OCI-LY1 (cell line): ENCODE data around the gene PLEKHJ1.

Experiments used
- H2AFZ ChIP-seq: fragments of 200-600 bp; sonication (generic), shearing (Covaris generic); 2 replicates; pipeline ENCODE4 v1.6.0; 2014; ENCODE audit warnings: antibody characterized with exemption, mild to moderate bottlenecking, low read length
- H3F3A ChIP-seq: fragments of 200-600 bp; sonication (generic), shearing (Covaris generic); 2 replicates; pipeline ENCODE4 v1.6.0; 2014; ENCODE audit warnings: mild to moderate bottlenecking, antibody characterized with exemption, low read length, moderate library complexity; ENCODE audit not compliant: insufficient read depth
- H3K27ac ChIP-seq: fragments of 200-600 bp; sonication (generic); 2 replicates; pipeline ENCODE4 v1.5.1; 2014; ENCODE audit warnings: low read length, mixed run types, mild to moderate bottlenecking, low read depth; ENCODE audit not compliant: poor library complexity, severe bottlenecking
- H3K27me3 ChIP-seq: fragments of 200-600 bp; sonication (generic); 2 replicates; pipeline ENCODE4 v1.6.0; 2014; ENCODE audit warnings: antibody characterized with exemption, mild to moderate bottlenecking, low read length, moderate library complexity; ENCODE audit not compliant: insufficient read depth
- H3K36me3 ChIP-seq: fragments of 200-600 bp; sonication (generic); 2 replicates; pipeline ENCODE4 v1.6.1; 2014; ENCODE audit warnings: mild to moderate bottlenecking, antibody characterized with exemption, low read length, moderate library complexity, mixed read lengths; ENCODE audit not compliant: insufficient read depth
- H3K4me1 ChIP-seq: fragments of 200-600 bp; sonication (generic); 2 replicates; pipeline ENCODE4 v1.5.1; 2014; ENCODE audit warnings: mild to moderate bottlenecking, low read length, moderate library complexity; ENCODE audit not compliant: insufficient read depth, severe bottlenecking
- H3K4me2 ChIP-seq: fragments of 200-600 bp; sonication (generic), shearing (Covaris generic); 2 replicates; pipeline ENCODE4 v1.6.1; 2014; ENCODE audit warnings: low read length
- H3K4me3 ChIP-seq: fragments of 200-600 bp; sonication (generic); 2 replicates; pipeline ENCODE4 v1.5.1; 2014; ENCODE audit warnings: low read length, low read depth, mild to moderate bottlenecking, mixed read lengths; ENCODE audit not compliant: poor library complexity, severe bottlenecking
- H3K79me2 ChIP-seq: fragments of 200-600 bp; shearing (Covaris generic); 2 replicates; pipeline ENCODE4 v1.6.1; 2016; ENCODE audit warnings: mixed run types, low read length, mixed read lengths; ENCODE audit not compliant: insufficient read depth
- H3K9ac ChIP-seq: fragments of 200-600 bp; sonication (generic), shearing (Covaris generic); 2 replicates; pipeline ENCODE4 v1.6.1; 2014; ENCODE audit warnings: mild to moderate bottlenecking, low read length, mixed read lengths
- H3K9me2 ChIP-seq: fragments of 200-600 bp; sonication (generic), shearing (Covaris generic); 2 replicates; pipeline ENCODE4 v1.6.1; 2014; ENCODE audit warnings: low read depth, mild to moderate bottlenecking, low read length, mixed read lengths
- H3K9me3 ChIP-seq: fragments of 200-600 bp; shearing (Covaris generic); 2 replicates; pipeline ENCODE4 v1.6.1; 2014; ENCODE audit warnings: low read length, mixed read lengths
- H4K20me1 ChIP-seq: fragments of 200-600 bp; sonication (generic), shearing (Covaris generic); 2 replicates; pipeline ENCODE4 v1.6.0; 2016; ENCODE audit warnings: mild to moderate bottlenecking, low read length; ENCODE audit not compliant: insufficient read depth
- EZH2 ChIP-seq: fragments of 200-600 bp; sonication (generic), shearing (Covaris generic); IDR thresholded peaks from 2 replicates; pipeline ENCODE4 v1.8.0; 2017; ENCODE audit warnings: borderline replicate concordance, mixed run types, mild to moderate bottlenecking, antibody characterized with exemption, low read length, moderate library complexity, mixed read lengths
- TF ChIP-seq, protein P1 (sequence below): fragments of 200-600 bp; sonication (generic), shearing (Covaris generic); IDR thresholded peaks from 2 replicates; pipeline ENCODE4 v1.5.1; 2017; ENCODE audit warnings: mild to moderate bottlenecking, antibody characterized with exemption, low read length, moderate library complexity, mixed read lengths

Gene PLEKHJ1

DNA sequence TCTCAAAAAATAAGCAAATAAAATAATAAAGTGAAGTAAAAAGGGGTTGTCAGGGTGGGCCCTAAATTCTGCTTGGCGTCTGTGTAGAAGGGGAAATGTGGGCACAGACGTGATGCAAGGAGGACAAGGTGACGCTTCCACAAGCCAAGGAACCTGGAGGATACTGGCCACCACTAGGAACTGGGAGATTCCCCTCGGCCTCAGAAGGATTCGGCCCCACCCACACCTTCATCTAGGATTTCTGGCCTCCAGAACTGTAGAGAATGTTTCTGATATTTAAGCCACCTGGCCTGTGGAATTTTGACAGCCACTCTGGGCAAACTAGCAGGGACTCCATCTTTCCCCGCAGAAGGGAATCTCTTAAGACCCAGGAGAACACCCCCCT, 1.1 kb downstream of the PLEKHJ1 start:
- no peaks in the 10 kb centered on the region for H3K27me3 ChIP-seq
- H3K9me3 ChIP-seq: no peaks in the 10 kb centered on the region
- no peak overlapping the region for H2AFZ ChIP-seq
- peaks cover 65% of the 10 kb centered on the region for H3K4me1 ChIP-seq
- peak overlapping the region; percentile 94 for H3K4me3 ChIP-seq
- H3F3A ChIP-seq: no peaks in the 10 kb centered on the region
- peak overlapping the region; percentile 88 for H3K9ac ChIP-seq
- peak overlapping the region; percentile 97 for H3K4me2 ChIP-seq
- peaks cover 35% of the 10 kb centered on the region for H3K36me3 ChIP-seq
- H3K79me2 ChIP-seq: peaks cover 42% of the 10 kb centered on the region
- no peaks in the 10 kb centered on the region for H4K20me1 ChIP-seq
- no peaks in the 10 kb centered on the region for H3K9me2 ChIP-seq
- TF ChIP-seq, protein P1, sequence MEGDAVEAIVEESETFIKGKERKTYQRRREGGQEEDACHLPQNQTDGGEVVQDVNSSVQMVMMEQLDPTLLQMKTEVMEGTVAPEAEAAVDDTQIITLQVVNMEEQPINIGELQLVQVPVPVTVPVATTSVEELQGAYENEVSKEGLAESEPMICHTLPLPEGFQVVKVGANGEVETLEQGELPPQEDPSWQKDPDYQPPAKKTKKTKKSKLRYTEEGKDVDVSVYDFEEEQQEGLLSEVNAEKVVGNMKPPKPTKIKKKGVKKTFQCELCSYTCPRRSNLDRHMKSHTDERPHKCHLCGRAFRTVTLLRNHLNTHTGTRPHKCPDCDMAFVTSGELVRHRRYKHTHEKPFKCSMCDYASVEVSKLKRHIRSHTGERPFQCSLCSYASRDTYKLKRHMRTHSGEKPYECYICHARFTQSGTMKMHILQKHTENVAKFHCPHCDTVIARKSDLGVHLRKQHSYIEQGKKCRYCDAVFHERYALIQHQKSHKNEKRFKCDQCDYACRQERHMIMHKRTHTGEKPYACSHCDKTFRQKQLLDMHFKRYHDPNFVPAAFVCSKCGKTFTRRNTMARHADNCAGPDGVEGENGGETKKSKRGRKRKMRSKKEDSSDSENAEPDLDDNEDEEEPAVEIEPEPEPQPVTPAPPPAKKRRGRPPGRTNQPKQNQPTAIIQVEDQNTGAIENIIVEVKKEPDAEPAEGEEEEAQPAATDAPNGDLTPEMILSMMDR: no peak
- TF ChIP-seq EZH2: no peak
- H3K27ac ChIP-seq: peak overlapping the region; percentile 83

DNA sequence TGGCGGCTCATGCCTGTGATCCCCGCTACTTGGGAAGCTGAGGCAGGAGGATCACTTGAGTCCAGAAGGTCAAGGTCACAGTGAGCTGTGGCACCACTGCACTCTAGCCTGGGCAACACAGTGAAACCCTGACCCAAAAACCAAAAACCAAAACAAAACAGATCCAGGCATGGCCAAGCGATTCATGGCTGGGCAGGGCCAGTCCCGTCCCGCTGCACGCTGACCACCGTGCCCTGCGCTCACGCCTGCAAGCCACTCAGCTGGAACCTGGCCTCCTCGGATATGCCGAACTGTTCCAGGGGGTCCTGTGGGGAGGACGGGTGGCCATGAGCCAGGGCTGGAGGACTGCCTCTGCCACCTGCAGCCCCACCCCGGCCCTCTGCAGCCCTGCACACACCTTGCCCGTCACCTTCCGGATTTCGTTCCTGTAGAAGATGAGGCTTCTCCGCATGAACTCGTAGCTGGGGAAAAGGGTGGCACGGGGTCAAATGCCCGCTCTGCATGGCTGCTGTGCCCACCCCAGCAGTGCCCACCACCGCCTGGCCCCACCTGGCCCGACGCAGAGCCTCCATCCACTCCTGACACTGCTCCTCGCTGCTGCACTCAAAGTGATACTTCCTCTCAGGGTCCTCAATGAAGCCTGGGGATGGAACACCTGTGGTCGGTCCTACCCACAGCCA, 2.4 kb downstream of the PLEKHJ1 start:
- Histone ChIP-seq H3K79me2 (peaks cover 29% of the 10 kb centered on the region), H3K9me3 (no peaks in the 10 kb centered on the region), H3K9me2 (no peaks in the 10 kb centered on the region), H3K4me1 (peaks cover 61% of the 10 kb centered on the region), H3K36me3 (peaks cover 42% of the 10 kb centered on the region), H4K20me1 (no peaks in the 10 kb centered on the region), H3K4me2 (peak overlapping the region; percentile 64), H2AFZ (no peak overlapping the region), H3K27ac (peak overlapping the region; percentile 83), H3K4me3 (peak overlapping the region; percentile 94), H3F3A (no peaks in the 10 kb centered on the region), H3K27me3 (no peaks in the 10 kb centered on the region), H3K9ac (peak overlapping the region; percentile 18; the same call in 1 of the 2 replicates)
- no peak for TF ChIP-seq EZH2
- TF ChIP-seq, protein P1: no peak

DNA sequence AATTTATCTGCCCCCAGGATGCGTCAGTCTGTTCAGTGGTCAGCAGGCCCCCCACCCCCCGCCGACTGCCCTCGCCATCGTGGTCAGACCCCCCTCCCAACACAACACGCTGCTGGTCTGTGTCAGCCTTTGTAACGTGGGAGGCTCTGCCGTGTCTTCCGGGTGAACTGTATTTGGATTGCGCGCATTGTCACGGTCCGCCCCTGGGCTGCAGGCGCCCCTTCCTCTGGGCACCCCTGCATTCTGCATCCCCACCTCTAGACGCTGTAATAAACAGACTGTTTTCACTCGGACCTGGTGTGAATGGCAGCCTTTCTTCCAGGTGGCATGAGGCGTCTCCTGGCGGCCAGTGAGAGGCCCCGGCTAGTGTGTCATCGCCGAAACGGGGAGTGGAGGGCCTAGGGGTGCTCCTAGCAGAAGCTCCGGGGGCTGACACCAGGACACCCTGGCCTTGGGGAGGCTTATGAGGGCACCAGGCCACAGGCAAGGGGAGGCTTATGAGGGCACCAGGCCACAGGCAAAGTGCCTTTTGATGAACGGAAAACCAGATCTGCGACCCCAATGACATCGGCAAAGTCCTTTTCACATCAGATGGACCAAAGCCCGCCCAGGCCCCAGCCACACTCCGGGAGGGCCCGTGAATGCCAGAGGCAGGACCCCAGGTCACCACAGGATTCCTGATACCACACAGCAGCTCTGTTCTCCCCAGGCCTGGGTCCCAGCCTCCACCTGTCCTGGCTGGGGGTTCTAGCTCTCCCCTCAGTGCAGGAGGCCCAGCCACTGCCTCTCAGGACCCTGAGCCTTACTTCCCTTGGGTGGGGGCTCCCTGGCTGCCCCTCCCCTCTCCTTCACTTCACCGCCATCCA, 3.6 kb downstream of the PLEKHJ1 start:
- H3K9ac ChIP-seq: peak overlapping the region; percentile 36; the same call in 1 of the 2 replicates
- peaks cover 61% of the 10 kb centered on the region for H3K4me1 ChIP-seq
- no peaks in the 10 kb centered on the region for H3F3A ChIP-seq
- peak overlapping the region; percentile 64 for H3K4me2 ChIP-seq
- no peak for TF ChIP-seq EZH2
- TF ChIP-seq, protein P1: peak; percentile 13; the same call in 1 of the 2 replicates
- no peaks in the 10 kb centered on the region for H4K20me1 ChIP-seq
- no peaks in the 10 kb centered on the region for H3K9me2 ChIP-seq
- no peaks in the 10 kb centered on the region for H3K27me3 ChIP-seq
- H3K36me3 ChIP-seq: peaks cover 37% of the 10 kb centered on the region
- H3K79me2 ChIP-seq: peaks cover 17% of the 10 kb centered on the region
- H3K27ac ChIP-seq: peak overlapping the region; percentile 83
- H2AFZ ChIP-seq: no peak overlapping the region
- H3K4me3 ChIP-seq: peak overlapping the region; percentile 13
- H3K9me3 ChIP-seq: no peaks in the 10 kb centered on the region
